ENCODE results near the gene RNASE11. TPM values are rescaled to one million over a fixed set of nuclear protein-coding genes. Genes with fewer than 3 reads are reported as not detected.
A peak's percentile ranks its signal among the peaks of the same experiment; 100 is the strongest.

RNASE11 gene
- total and polyA plus RNA-seq, 2 donors (not counting 1 experiment from before 2014, with no cell fraction given) = not detected

DNA sequence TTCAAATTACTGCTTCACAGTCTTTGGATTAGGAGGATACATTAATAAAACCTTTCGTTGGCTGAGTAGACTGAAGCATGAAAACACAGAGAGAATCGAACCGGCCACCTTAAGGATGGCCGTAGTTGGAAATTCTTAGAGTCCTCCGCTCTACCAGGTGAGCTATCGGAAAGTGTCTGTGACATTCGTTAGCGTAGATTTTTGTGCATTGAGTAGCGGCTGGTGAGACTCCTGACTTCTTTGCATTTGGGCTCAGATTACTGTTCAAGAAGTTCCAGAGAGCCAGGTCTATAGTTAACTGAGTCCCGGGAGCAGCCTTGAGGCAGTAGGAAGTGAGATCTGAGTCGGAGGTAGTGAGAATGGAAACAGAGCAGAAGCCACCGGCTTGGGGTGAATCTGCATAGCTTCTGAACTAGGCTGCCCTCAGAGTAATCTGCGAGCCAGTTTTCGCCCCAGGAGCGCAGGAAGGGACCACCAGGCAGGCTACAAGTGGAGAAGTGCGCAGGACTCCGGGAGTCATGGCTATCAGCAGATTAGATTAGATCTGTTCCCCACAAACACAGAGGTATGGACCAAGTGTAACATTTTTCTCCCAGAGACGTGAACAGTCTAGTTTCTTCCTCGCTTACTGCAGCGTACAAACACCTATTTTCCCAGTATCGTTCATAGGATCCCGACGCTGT is 42.7 kb upstream of the RNASE11 start:
- intact Hi-C loops (cut with micrococcal nuclease) = loop anchor here (1.0 to 5.0 kb wide), 3 partner anchors 17 to 54 kb away; partner anchors contain the start of gene RNASE4
- peaks cover 63% of the 10 kb centered on the region for H3K4me1 Mint-ChIP-seq

More for the DNA sequence above, 42.7 kb upstream of the RNASE11 start:
- peak overlapping the region; percentile 88 for H3K4me2 ChIP-seq (replicated peaks; ENCODE audit: low read depth, low read length, poor library complexity, severe bottlenecking)
- H3K9me3 Mint-ChIP-seq (ENCODE audit: insufficient read depth) = peaks cover 2% of the 10 kb centered on the region
- H3K27ac Mint-ChIP-seq = peak overlapping the region; percentile 80
- peak overlapping the region; percentile 47 for H2AFZ ChIP-seq (ENCODE audit: insufficient read depth, low read depth, low read length, poor library complexity, severe bottlenecking)
- CTCF ChIA-PET = interaction anchor here (1.1 to 3.1 kb wide), 6 partner anchors 18 to 287 kb away, joined by 3 to 21 read pairs (median 10); partner anchors contain the start of gene PARP2
- POLR2A ChIA-PET = interaction anchor here (0.6 to 1.7 kb wide), 3 partner anchors 11 to 20 kb away, joined by 5 to 8 read pairs (median 7); no protein-coding TSS in a partner anchor
- H3K9me3 ChIP-seq (ENCODE audit: control extremely low read depth in 1 of 3, control insufficient read depth in 2 of 3, insufficient read depth in 1 of 3, low read length in 2 of 3) = peaks cover 3 to 28% (median 5%) of the 10 kb centered on the region in 3 donors
- H3K4me1 ChIP-seq (ENCODE audit: control insufficient read depth in 2 of 2, insufficient read depth in 2 of 2, low read length in 2 of 2) = peaks cover 47 to 48% of the 10 kb centered on the region in 2 donors
- no peaks in the 10 kb centered on the region for H3K79me2 ChIP-seq (ENCODE audit: control insufficient read depth, insufficient read depth, low read length)
- peak overlapping the region; percentile 80 for H3K4me3 Mint-ChIP-seq
- TF ChIP-seq, protein P1, sequence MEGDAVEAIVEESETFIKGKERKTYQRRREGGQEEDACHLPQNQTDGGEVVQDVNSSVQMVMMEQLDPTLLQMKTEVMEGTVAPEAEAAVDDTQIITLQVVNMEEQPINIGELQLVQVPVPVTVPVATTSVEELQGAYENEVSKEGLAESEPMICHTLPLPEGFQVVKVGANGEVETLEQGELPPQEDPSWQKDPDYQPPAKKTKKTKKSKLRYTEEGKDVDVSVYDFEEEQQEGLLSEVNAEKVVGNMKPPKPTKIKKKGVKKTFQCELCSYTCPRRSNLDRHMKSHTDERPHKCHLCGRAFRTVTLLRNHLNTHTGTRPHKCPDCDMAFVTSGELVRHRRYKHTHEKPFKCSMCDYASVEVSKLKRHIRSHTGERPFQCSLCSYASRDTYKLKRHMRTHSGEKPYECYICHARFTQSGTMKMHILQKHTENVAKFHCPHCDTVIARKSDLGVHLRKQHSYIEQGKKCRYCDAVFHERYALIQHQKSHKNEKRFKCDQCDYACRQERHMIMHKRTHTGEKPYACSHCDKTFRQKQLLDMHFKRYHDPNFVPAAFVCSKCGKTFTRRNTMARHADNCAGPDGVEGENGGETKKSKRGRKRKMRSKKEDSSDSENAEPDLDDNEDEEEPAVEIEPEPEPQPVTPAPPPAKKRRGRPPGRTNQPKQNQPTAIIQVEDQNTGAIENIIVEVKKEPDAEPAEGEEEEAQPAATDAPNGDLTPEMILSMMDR (IDR thresholded peaks at IDR 0.05) = no peak
- no peak for TF ChIP-seq EZH2 (IDR thresholded peaks at IDR 0.05; ENCODE audit: borderline replicate concordance, insufficient read depth, low read depth, low read length, poor library complexity, severe bottlenecking)
- peak; percentile 71 for DNase-seq
- peak; percentile 8 for ATAC-seq (ENCODE audit: low read depth)
- H3K9ac ChIP-seq (ENCODE audit: low read length) = peak overlapping the region; percentile 65
- H3K36me3 ChIP-seq (replicated peaks in 1 of 2; ENCODE audit: control extremely low read depth in 1 of 2, control insufficient read depth in 1 of 2, extremely low read depth in 1 of 2, insufficient read depth in 2 of 2, low read length in 1 of 2) = no peaks in the 10 kb centered on the region
- WGBS (ENCODE audit: insufficient coverage) = 4% methylated on average over 23 of the region's 23 CpGs
- H3K27me3 Mint-ChIP-seq = peaks cover 34% of the 10 kb centered on the region
- H4K20me1 ChIP-seq (ENCODE audit: control insufficient read depth, insufficient read depth, low read length, poor library complexity, severe bottlenecking) = no peaks in the 10 kb centered on the region
- peak overlapping the region in 4 of 5 experiments; percentile 33 to 65 (median 46) for H3K4me3 ChIP-seq (ENCODE audit: control extremely low read depth in 1 of 5, extremely low read depth in 1 of 5, insufficient read depth in 1 of 5, low read depth in 2 of 5, low read length in 4 of 5)
- H3K27me3 ChIP-seq (replicated peaks in 1 of 4; ENCODE audit: control extremely low read depth in 1 of 4, control insufficient read depth in 3 of 4, insufficient read depth in 4 of 4, low read length in 3 of 4) = peaks cover 0 to 39% (median 13%) of the 10 kb centered on the region in 4 experiments
- peak overlapping the region in 1 of 2 donors; percentile 6 for H3K27ac ChIP-seq (ENCODE audit: low read length in 2 of 2)
